Cardiac muscle cell (in vitro differentiated cells and primary cell): ENCODE results near the gene FAM124B. TPM values are rescaled to one million over a fixed set of nuclear protein-coding genes. Genes with fewer than 3 reads are reported as not detected.

ENCODE experiments used
- DNase-seq, 2 donors: peaks; one replicate each; pipeline versions ENCODE4 v3.0.0 to v3.0.0-alpha.2; 2010 to 2017; ENCODE audit warnings: low read depth in 1 of 2, low spot score in 1 of 2
- H3K27ac ChIP-seq: fragments of 200-600 bp; sonication (generic); 2 replicates; pipeline ENCODE4 v1.5.1; 2016
- H3K27me3 ChIP-seq: fragments of 200-600 bp; sonication (generic); 2 replicates; pipeline ENCODE4 v1.6.0; 2016; ENCODE audit warnings: control low read depth
- H3K36me3 ChIP-seq: fragments of 200-600 bp; sonication (generic); 2 replicates; pipeline ENCODE4 v1.5.1; 2016; ENCODE audit warnings: control low read depth
- H3K4me1 ChIP-seq: fragments of 200-600 bp; sonication (generic); 2 replicates; pipeline ENCODE4 v1.8.1; 2017; ENCODE audit warnings: low read depth, mild to moderate bottlenecking, mixed run types
- H3K4me3 ChIP-seq: fragments of 200-600 bp; sonication (generic); 2 replicates; pipeline ENCODE4 v1.5.1; 2016; ENCODE audit warnings: mild to moderate bottlenecking
- H3K9me3 ChIP-seq: fragments of 200-600 bp; sonication (generic); 2 replicates; pipeline ENCODE4 v1.5.1; 2017; ENCODE audit warnings: low read depth, mild to moderate bottlenecking, control low read depth
- CTCF ChIP-seq: IDR thresholded peaks from 2 replicates; pipeline ENCODE4 v1.5.1; 2012; ENCODE audit warnings: low read depth, mild to moderate bottlenecking, low read length
- polyA plus RNA-seq: library from polyadenylated mRNA; unstranded; fragments of >200 nt; fragmentation: Nextera tagmentation; extraction: Ambion mirVana; gene quantifications from 2 replicates; pipeline ENCODE4 v1.2.1, GENCODE V29; 2016
- total RNA-seq: library from RNA; depleted of rRNA; stranded (reverse); fragments of >200 nt; gene quantifications from 2 replicates; pipeline ENCODE4 v1.2.3, GENCODE V29; 2016

FAM124B gene
- total and polyA plus RNA-seq, 2 experiments from 2014 or later, result 0.17 to 0.30 TPM

DNA sequence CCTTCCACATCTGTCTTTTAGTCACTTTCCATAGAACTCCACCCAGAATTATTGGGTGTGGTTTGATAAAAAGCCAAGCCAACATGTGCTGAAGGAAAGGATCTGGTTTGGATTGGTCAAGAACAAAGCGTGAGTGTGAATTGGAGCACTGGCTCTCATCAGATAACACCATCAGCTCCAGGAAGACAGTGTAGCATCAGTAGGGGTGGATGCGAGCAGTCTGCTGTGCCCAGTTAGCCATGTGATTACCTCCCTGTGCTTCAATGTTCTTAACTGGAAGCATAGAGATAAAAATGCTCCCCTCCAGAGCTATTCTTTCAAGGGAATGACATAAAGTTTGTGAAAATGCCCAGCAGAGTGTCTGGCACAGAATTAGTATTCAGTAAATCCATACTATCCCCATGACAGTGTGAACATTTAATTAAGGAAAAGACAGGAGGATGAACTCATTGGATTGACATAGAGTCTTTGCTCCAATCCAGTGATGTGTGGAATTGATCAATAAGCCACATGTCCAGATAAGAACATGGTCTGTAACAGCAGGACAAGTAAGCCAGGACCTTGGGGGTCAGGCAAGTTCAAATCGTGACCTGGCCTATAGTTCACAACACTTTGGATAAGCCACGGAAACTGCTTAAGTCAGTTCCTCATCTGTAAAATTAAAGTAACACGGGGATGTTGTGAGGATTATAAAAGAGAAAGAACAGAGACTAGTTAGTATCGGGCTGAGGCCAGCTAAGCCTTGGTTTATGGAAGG, 68.0 kb downstream of the FAM124B start:
- no peak for DNase-seq
- no peak for TF ChIP-seq CTCF
- no peaks in the 10 kb centered on the region for H3K4me1 ChIP-seq
- H3K9me3 ChIP-seq, result no peaks in the 10 kb centered on the region
- no peaks in the 10 kb centered on the region for H3K36me3 ChIP-seq
- no peak overlapping the region for H3K4me3 ChIP-seq
- H3K27ac ChIP-seq, result no peak overlapping the region
- H3K27me3 ChIP-seq, result no peaks in the 10 kb centered on the region

DNA sequence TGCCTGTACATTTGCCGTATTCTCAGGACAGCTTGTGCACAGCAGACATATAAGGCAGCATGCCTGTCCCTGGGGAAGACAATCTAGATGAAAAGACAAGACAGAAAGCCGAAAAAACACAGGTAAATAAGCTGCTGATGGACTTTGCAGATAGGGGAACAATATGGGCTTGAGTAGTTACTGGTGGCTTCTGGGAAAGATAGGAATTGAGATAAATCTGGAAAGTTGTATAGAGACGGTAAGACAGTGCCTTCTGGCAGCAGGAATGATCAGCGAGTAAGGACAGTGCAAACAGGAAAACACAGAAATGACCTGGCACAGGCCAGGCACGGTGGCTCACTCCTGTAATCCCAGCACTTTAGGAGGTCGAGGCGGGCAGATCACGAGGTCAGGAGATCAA, 70.2 kb downstream of the FAM124B start:
- no peak for DNase-seq
- no peak for TF ChIP-seq CTCF
- H3K27ac ChIP-seq, result no peak overlapping the region
- no peaks in the 10 kb centered on the region for H3K27me3 ChIP-seq
- no peaks in the 10 kb centered on the region for H3K9me3 ChIP-seq
- H3K36me3 ChIP-seq, result no peaks in the 10 kb centered on the region
- H3K4me3 ChIP-seq, result no peak overlapping the region
- no peaks in the 10 kb centered on the region for H3K4me1 ChIP-seq

- no peak for DNase-seq
- Histone ChIP-seq H3K9me3 (no peaks in the 10 kb centered on the region), H3K36me3 (no peaks in the 10 kb centered on the region), H3K4me1 (no peaks in the 10 kb centered on the region), H3K4me3 (no peak overlapping the region), H3K27ac (no peak overlapping the region), H3K27me3 (no peaks in the 10 kb centered on the region)
- no peak for TF ChIP-seq CTCF
These were observed 73.1 kb downstream of the FAM124B start for GRCh38 chr2:224328798-224329197.

Other genes starting within 250 kb of the FAM124B start
- 47.6 and 51.3 TPM in 2 replicates for gene CUL3, start 183.3 kb upstream of the FAM124B start, total RNA-seq
- gene CUL3, start 183.3 kb upstream of the FAM124B start, polyA plus RNA-seq, result 78.8 and 90.9 TPM in 2 replicates